Left cardiac atrium (tissue), 4 donors: ENCODE measurements around the gene GDA. TPM values are rescaled to one million over a fixed set of nuclear protein-coding genes. Genes with fewer than 3 reads are reported as not detected.
A peak's percentile ranks its signal among the peaks of the same experiment; 100 is the strongest.

ENCODE experiments used
- ATAC-seq, 2 donors: fragments of 200-7000 bp; cut with Tn5 transposase; one replicate each; pipeline ENCODE4 v1.9.1; 2020; ENCODE audit warnings: mild to moderate bottlenecking in 2 of 2, moderate library complexity in 2 of 2
- DNase-seq: peaks from one replicate; pipeline ENCODE4 v3.0.0-alpha.2; 2020
- intact Hi-C, 2 donors: fragments of 100-400 bp; cut with DNase I; formaldehyde crosslinking; loops; one replicate each; pipeline versions ENCODE4 v1.14.1 to v1.15.1; 2022 to 2023
- long read RNA-seq: library from polyadenylated mRNA; unstranded; transcript quantifications from one replicate; pipeline ENCODE4 v2.0.0, GENCODE V29; 2021
- total RNA-seq, 2 donors: library from RNA; stranded (reverse); fragmentation: NEBNext Ultra II Directional; extraction: Animal tissue kit (Norgen Biotek cat#: 25700); gene quantifications; one replicate each; pipeline ENCODE4 v1.2.1, GENCODE V29; 2021
- donor health status: DM: no; HTN: yes; CAD: no.
- donor health status: DM: no; HTN: yes; CAD: no; lungs with severe emphysema.
- donor health status: DM: yes; HTN: yes; CAD: no.
- donor health status: Dilated cardiomyopathy.

The GDA gene
- total RNA-seq: under 1 TPM; 0.29 to 0.50 TPM
- long read RNA-seq: 0 reads

DNA sequence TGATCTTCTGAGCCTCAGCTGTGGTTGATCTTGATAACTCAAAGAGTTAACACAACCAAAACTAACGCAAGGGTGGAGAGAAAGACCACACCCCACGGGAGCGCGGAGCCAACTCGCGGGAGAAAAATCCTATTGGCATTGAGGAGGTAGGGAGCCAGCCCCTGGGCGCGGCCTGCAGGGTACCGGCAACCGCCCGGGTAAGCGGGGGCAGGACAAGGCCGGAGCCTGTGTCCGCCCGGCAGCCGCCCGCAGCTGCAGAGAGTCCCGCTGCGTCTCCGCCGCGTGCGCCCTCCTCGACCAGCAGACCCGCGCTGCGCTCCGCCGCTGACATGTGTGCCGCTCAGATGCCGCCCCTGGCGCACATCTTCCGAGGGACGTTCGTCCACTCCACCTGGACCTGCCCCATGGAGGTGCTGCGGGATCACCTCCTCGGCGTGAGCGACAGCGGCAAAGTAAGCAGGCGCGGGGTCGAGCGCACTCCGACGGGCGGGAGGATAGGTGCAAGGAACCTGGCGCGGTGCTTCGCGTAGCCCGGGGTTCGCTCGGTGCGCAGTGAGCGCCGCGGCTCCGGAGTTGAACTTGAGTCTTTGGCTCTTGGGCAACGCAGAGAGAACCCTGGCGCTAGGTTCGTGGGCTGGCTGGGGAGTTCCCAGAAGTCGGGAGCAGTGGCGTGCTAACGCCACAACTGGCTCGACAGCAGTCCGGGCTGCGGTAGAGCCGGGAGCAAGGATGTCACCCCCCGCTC, at the start of gene GDA:
GDA (plus strand) TSS at position 210 of the 745 bp plus-strand sequence; CDS start at position 330, 120 bp downstream.
- DNase-seq (no peak), ATAC-seq (peak in 1 of 2 donors; percentile 38)
- intact Hi-C loops: no loop called here

- ATAC-seq (no peak), DNase-seq (no peak)
- intact Hi-C loops: no loop called here
These were observed 46.7 kb upstream of the GDA start for GRCh38 chr9:72102520-72102919.

DNA sequence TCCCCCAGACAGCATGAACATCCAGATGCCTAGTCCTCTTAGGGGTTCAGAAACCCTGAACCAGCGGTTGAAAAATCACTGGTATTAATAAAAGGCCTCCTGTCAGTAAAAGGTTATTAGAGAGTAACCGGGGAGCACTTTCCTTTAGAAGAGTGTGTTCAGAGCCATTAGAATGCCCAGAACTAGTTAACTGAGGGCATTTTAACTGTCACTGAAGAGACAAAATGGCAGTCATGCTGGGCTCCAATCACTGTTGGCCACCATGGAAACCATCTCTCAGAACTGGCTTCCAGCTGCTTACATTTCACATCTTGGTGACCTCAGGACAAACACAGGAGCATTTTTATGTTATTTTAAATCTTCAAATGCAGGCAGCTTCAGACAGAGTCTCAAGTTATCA, 36.2 kb upstream of the GDA start:
- no peak for ATAC-seq
- intact Hi-C loops: no loop called here
- no peak for DNase-seq

- intact Hi-C loops: no loop called here
These were observed 29.4 kb upstream of the GDA start for GRCh38 chr9:72119853-72120252.

DNA sequence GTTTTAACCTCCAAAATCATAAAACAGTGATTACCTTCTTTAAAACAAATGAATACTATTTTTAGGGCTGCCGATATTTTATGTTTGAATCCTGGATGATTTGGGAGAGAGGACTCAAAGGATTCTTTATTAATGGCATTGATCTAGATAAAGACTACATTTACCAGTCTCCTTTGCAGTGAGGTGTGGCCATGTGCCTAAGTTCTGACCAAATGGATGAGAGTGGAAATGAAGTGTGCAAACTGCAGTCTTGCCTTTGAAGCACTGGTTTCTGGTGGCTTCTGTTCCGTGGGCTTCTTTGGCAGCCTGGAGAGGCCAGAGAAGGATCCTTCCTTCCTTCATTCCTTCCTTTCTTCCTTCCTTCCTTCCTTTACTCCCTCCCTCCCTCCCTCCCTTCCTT, 24.3 kb upstream of the GDA start:
- ATAC-seq (no peak), DNase-seq (no peak)
- intact Hi-C loops: no loop called here

More at GRCh38 chr9:72119853-72120252, 29.4 kb upstream of the GDA start:
- DNase-seq (no peak), ATAC-seq (no peak)

- DNase-seq: no peak
- intact Hi-C loops: no loop called here
- ATAC-seq: no peak
These were observed 21.5 kb upstream of the GDA start for GRCh38 chr9:72127753-72128152.

DNA sequence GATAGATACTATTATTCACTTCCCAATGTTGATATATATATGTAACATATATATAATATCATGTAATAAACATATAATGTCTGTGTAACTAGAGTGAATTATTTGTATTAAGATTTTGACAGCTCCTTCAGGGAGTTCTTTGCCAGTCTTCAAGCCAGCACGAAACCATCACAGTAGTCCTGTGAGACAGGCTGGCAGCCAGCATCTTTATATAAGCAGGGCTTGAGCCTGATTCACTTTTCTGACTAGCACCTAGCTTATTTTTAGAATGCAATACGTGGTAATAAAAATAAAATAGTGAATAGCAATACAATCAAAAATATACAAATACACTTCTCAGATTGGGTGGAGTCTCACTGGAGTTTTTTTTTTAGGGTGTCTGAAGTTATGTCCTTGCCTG, 20.7 kb upstream of the GDA start:
- no peak for DNase-seq
- intact Hi-C loops: no loop called here
- no peak for ATAC-seq

GRCh38 chr9:72129271-72130156, 19.7 kb upstream of the GDA start:
- DNase-seq (no peak), ATAC-seq (peak in 1 of 2 donors; percentile 36)
- intact Hi-C loops: no loop called here

DNA sequence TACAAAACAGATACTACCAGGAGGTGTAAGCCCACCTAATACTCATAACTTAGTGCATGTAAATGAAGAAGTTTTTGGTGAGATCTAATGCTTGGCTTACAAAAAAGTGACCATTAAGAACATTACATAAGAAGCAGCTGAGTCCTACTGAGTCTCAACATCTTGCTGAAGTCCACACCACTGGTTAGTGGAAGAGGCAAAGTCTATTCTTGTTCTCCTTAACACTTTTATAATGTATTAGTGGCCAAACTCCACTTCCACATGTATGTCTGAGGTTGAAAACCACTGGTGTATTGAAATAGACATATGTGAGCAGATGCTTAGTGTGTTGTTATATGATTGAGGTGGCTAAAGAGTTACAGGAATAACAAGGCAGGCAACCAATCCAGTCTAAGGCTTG, 18.9 kb upstream of the GDA start:
- ATAC-seq (no peak), DNase-seq (no peak)
- intact Hi-C loops: no loop called here

- no peak for DNase-seq
- intact Hi-C loops: no loop called here
- ATAC-seq: no peak
These were observed 18.0 kb upstream of the GDA start for GRCh38 chr9:72131206-72131605.

GRCh38 chr9:72132052-72132451, 17.2 kb upstream of the GDA start:
- DNase-seq (no peak), ATAC-seq (no peak)
- intact Hi-C loops: no loop called here

DNA sequence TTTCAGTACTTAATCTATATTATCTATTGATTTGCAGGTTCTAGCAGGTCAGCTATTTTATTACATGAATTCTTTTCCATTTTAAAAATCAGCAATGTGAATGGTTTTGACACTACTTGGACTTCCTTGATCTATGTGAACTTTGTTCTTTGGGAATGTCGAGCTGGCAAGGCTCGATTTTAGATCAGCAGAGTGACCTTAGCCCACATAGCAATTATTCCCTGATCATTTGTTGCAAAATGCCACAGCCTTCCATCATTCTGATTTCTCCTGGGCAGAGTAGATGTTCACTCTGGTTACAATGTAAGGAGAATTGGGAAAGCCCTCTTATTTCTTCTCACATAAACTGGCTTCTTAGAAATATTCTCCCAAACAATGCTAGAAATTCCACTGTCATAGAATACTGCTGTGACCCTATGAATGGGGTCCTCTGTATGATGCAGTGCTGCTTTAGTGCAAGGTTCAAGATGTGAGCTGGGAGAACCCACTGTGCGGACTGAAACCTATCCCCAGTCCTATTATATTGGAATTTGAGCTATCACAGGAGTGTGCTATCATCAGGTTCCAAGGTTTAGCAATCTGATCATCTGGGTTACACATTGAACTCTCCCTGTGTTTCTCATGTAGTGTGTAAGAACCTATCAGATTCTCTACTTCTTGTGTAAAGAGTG, 15.7 kb upstream of the GDA start:
- intact Hi-C loops: no loop called here
- DNase-seq (no peak), ATAC-seq (no peak)

DNA sequence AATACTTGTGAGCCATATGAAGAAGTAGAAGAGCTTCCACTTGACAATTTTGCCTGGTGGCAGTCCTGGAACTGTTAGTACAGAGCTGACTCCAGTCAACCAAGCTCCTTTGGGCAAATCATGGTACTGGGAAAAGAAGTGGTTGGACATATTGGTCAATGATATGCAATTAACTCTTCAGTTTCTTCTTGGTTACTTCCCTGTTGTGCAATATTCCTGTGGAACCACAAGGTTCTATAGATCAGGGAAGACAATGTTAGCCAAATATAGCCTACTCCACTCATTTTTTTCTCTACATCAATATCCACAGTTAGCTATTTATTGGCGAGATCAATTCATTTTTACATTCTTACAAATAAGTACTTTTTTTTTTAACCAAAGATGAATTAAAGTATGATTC, 14.4 kb upstream of the GDA start:
- ATAC-seq: no peak
- no peak for DNase-seq
- intact Hi-C loops: no loop called here

- no peak for DNase-seq
- intact Hi-C loops: no loop called here
- no peak for ATAC-seq
These were observed 11.4 kb upstream of the GDA start for GRCh38 chr9:72137697-72138365.

GRCh38 chr9:72139226-72139625, 10.0 kb upstream of the GDA start:
- DNase-seq: no peak
- ATAC-seq: no peak
- intact Hi-C loops: no loop called here

DNA sequence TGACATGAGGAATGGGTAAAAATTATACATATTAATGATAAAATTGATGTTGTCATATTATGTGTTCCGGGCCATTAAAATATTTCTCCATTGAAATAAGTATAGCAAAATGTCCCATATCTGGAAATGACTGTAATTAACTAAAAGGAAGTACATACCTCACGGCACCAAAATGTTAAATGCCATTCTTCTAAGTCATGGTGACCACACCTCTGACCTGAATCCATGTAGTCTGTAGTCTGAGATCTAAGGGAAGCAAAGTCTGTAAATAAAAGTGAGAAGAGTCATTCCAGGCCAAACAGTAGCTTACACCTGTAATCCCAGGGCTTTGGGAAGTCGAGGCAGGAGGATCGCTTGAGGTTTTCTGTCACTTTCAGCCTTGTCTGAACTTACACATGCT, 8.7 kb upstream of the GDA start:
- ATAC-seq (no peak), DNase-seq (no peak)
- intact Hi-C loops: no loop called here

DNA sequence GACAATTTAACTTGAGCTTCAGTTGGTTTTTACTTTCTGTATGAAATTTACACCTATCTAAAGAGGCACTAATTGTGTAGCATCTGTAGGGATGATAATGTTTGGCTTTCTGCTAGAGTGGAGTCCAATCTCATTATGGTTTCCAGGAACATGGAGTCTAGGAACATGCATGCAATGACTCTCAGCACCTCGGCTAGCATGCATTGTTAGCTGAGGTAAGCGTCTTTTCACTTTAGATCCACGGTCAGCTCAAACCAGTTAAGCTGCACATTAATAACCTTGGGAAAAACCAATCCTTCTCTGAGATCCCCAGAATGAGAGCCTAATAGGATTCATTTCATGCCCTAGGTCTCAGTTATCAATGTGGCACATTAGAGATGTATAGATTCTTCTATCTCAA, 7.8 kb upstream of the GDA start:
- DNase-seq (no peak), ATAC-seq (no peak)
- intact Hi-C loops: no loop called here

- intact Hi-C loops: no loop called here
- no peak for DNase-seq
- ATAC-seq: no peak
These were observed 4.3 kb upstream of the GDA start for GRCh38 chr9:72144756-72145492.
